Stimulated activated CD8-positive, alpha-beta memory T cell treated with anti-CD3 and anti-CD28 coated beads, Interleukin-12 subunit alpha, Interleukin-12 subunit beta, amount 100 ng/mL, for 1 hour (primary cell): ENCODE data around the gene CHCHD5.
"Not testable (repeated sequence)": the region's sequence is repeated elsewhere in the genome, so short reads cannot be mapped to it uniquely, and the experiment has no call there.

Source experiments
- DNase-seq: peaks from one replicate; pipeline ENCODE4 v3.0.0-alpha.2; 2020; ENCODE audit warnings: low read depth

CHCHD5 gene, protein sequence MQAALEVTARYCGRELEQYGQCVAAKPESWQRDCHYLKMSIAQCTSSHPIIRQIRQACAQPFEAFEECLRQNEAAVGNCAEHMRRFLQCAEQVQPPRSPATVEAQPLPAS

DNA sequence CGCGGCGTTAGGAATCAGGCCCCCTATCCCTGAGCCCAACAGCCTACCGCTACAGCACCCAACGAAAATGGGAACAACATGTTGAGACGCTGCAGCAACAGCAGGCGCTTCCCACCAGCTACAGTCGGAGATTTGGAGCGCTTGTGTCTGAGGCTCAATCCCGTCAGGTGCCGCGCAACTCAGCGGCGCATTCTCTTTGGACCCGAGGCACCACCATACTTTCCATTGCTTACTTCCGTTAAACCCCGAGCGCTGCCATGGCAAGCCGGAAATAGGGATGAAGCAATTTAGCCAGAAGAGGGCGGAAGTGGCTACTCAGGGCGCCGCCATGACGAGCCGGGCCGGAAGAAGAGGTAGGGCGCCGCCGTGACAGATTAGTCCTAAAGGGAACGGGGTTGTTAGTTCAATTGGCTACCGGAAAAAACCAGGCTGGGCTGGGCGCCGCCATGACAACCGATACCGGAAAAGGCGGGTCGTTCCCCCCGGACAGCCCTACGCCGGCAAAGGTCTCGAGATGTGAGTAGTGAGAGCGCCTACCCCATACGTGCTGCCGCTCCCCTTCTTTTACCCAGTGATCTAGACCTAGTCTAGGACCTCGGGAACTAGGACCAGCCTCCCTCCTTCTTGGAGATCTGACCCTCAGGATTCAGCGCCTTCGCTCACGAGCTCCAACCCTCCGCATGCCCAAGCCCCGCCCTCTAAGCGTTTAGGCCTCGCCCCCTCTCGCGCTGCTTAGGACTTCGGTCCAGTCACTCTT is at the start of gene CHCHD5:
CHCHD5 (plus strand) TSS at position 476 of the 757 bp plus-strand sequence; CDS start at position 515, 39 bp downstream.
- peak; percentile 87 for DNase-seq

DNA sequence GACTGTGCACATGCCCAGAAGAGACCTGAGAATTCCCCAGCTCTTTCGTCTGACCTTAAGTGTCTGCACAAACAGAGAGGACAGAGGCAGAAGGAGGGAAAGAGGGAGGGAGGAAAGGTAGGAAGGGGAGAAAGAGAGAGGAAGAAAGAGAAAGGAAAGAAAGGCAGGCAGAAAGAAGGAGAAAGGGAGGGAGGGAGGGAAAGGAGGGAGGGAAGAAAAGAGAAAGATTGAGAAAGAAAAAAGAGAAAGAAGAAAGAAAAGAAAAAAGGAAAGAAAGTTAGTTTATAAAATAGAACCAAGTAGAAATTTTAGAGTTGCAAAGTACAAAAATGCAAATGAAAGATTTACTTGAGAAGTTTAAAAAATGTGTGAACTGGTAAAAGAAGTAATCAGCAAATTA is 49.6 kb upstream of the CHCHD5 start:
- DNase-seq = no peak

DNA sequence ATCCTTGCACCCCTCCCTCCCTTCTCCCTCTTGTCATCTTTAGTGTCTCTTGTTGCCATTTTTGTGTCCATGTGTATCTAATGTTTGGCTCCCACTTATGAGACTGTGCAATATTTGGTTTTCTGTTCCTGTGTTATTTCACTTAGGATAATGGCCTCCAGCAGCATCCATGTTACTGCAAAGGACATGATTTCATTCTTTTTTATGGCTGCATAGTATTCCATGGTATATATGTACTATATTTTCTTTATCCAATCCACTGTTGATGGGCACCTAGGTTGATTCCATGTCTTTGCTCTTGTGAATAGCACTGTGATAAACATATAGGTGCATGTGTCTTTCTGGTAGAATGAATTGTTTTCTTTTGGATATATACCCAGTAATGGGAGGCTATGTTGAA is 47.7 kb upstream of the CHCHD5 start:
- not testable (repeated sequence) for DNase-seq

DNA sequence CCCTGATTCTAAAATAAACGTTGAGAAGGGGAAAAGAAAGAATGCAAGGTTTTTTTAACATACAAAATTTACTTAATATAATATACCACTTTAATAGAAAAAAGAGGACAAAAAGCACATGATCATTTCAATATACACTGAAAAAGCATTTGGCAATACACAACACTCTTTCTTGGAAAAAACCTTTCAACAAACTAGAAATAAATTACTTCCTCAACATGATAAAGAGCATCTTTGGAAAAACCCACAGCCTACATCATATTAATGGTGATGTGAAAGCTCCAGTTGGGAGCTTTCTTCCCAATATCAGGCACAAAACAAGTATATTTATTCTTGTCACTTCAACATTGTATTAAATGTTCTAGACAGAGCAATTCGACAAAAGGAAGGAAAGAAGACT is 45.1 kb upstream of the CHCHD5 start:
- DNase-seq = no peak

DNA sequence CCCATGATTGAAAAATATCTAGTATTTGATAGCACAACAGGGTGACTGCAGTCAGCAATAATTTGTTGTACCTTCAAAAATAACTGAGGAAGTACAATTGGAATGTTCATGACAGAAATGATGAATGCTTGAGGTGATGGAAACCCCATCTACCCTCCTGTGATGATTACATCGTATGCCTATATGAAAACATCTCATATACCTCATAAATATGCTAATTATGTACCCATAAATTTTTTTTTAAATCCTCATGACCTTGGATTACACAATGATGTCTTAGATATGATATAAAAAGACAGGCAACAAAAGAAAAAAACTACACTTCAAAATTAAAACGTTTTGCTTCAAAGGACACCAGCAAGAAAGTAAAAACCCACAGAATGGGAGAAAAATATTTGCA is 43.5 kb upstream of the CHCHD5 start:
- no peak for DNase-seq

DNA sequence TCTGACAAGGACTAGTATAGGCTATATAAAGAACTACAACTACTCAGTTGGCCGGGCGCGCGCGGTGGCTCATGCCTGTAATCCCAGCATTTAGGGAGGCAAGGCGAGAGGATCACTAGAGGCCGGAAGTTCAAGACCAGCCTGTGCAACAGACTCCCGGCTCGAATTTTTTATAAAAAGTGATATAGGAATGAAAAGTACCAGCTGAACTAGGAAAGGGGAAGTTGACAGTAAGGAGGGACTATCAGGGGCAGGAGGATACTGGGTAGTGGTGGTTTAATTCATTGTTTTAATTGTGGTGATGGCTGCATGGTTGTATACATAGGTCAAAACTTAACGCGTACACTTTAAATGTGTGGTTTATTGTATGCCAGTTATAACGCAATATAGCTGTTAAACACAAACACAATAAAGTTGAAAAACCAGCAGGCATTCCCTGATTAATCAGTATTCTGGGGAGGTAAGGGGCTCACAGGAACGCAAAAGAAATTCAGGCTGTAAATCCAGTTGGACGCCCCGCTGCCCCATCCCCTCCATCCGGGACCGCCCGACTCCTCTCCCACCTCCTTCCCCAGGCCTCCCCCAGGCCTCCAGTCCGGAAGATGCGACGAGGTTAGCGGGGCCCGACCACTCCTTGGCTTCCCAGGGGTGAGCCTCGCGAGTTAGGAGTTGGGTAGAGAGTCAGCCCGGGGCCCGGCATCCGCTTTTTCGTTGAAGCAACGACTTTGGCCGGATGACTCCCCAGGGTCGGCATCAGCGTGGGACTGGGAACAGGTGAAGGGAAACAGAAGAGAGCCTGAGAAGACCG is 42.9 kb upstream of the CHCHD5 start:
- peak; percentile 45 for DNase-seq

DNA sequence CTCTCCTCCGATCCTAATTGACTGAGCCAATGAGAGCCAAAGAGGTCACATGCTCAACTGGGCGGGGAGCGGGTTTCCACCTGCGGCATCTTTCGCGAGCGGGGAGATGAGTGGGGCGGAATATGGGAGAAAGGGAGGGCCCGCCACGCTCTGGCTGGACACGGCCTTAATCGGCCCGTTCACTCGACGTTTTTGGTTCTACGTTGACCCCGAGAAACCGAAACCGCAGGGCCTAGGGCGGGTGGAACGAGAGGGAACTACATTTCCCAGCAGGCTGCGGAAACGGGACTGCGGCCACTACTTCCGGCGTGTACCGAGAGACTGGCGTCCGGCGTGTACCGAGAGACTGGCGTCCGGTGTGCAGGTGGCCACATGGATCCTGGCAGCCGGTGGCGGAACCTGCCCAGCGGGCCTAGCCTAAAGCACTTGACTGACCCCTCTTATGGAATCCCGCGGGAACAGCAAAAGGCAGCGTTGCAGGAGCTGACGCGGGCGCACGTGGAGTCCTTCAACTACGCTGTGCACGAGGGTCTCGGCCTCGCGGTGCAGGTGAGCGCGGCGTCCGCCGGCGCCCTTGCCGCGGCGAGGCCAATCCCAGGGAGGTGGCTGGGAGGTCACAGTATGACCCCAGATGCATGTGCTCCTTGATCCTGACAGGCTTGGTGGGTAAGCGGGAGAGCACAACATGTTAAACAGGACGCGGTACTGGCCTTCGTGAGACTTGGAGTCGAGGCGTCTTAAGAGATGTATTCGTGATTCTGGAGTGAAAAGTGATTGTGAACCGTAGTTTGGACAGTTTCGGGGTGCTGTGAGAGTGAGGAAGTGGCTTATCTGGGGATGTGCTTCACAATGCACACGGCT is 42.1 kb upstream of the CHCHD5 start, which contains the start of gene POLR1B:
POLR1B (plus strand) TSS at position 343 of the 861 bp plus-strand sequence; CDS start at position 373, 30 bp downstream.
- DNase-seq = peak; percentile 57

DNA sequence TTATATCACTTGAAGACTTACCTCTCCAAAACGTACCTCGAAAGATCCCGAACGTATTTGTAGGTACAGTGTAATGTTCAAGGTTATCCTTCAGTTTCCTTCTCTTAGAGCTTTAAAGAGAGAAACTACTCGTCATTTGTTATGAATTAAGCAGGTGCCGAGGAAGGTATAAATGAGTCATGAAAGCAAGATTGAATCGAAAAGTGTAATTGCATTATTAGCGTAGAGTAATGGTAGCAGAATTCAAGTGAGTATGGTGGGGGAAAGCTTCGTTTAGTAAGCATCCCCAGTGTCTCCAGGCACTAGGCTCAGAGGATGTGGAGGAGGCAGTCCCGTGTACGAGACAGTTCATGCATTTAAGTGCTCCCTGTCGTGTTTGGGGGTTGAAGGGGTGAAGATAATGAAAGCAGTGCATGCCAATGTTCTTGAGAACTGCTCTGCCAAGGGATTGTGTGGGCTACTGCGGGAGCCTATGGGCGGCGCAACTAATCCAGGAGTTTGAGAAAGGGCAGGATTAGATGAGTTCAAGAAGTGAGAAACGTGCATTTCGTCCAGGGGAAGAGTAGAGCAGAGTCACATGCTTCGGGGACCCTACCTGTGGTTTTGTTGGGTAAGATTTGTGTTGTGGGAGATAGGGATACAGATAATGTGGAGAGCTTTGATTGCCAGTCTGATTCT is 41.3 kb upstream of the CHCHD5 start:
- DNase-seq = no peak

DNA sequence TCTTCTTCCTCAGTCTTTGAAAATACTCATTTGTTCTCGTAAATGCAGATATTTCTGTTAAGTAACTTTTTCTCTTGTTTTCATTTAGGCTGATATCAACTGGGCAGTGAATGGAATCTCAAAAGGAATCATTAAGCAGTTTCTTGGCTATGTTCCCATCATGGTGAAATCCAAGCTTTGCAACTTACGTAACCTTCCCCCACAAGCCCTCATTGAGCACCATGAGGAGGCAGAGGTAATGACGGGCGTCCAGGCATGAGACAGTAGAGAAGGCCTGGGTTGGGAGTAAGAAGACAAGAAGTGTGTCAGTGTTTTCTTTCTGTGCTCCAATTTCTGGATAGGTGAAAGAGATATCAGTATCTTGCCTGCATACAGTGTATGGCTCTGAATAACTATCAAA is 37.1 kb upstream of the CHCHD5 start:
- DNase-seq = no peak

DNA sequence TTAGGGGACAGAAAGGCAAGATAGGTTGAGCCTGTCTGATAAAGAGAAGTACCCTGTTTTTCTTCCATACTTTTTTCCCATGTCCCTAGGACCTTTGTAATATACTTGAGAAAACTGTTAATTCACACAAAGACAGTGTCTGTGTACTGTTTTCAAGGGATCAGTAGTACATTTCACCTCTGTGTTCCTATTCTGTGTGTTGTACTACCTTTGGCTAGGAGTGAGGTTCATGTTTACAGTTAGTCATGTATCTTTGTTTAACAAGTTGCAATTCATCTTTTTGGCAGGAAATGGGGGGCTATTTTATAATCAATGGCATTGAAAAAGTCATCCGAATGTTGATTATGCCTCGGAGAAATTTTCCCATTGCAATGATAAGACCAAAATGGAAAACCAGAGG is 35.4 kb upstream of the CHCHD5 start:
- no peak for DNase-seq

DNA sequence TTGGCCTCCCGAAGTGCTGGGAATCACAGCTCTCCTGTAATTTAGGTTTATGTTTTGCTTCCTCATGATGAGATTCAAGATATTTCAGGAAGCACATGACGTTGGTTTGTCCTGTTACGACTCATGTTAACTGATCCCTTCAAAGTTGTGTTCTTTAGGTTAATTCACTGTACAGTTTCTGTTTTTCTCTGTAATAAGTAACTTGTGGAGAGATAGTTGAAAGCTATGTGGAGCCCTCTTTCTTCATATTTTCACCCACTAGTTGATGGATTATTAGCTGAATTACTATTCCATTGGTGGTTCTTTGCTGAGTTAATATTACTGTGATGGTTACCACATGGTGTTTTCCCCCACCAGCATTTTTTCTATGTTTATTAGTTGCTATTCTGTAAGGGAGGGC is 18.3 kb upstream of the CHCHD5 start:
- DNase-seq = no peak

DNA sequence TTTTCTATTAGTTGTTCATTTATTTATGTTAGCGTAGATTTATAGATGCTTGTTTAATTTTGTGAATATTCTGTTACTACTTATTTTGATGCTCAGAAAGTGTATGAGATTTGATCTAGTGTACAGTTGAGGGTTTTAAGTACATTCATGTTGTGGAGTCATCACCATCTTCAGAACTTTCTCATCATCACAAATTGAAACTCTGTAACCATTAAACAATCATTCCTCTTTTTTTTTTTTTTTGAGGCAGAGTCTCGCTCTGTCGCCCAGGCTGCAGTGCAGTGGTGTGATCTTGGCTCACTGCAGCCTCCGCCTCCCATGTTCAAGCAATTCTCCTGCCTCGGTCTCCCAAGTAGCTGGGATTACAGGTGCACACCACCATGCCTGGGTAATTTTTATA is 17.9 kb upstream of the CHCHD5 start:
- not testable (repeated sequence) for DNase-seq

DNA sequence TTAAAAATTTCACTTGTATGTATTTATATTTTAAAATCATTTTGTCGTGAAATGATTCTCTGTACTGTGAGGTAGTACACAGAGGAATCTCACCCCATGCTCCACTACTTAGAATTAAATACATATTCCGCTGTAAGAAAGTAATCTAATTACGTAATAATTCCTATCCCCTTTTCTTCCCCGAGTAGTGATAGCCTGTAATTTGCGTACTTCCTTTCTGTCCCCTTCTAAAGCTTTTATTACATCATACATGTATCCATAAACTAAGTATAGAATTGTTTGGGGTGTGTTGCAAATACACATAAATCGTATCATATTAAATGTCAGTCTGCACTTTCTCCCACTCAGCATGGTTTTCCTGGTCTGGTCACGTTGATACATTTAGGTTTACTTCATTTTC is 12.4 kb upstream of the CHCHD5 start:
- no peak for DNase-seq

DNA sequence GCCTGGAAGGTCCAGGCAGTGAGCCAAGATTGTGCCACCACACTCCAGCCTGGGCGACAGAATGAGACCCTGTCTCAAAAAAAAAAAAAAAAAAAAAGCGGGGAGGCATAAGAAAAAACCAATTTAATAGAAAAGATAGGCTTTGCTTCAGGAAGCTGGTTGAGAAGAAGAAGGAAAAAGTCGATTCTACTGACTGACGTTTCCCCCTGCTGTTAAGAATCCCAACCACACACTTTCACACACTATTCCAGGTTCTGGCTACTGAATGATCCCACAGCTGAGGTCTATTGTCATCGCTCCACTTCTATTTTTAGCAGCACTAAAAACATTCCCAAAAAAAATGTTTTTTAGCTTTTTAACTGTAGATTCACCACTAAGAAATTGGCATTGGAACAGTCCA is 6.7 kb upstream of the CHCHD5 start:
- no peak for DNase-seq

DNA sequence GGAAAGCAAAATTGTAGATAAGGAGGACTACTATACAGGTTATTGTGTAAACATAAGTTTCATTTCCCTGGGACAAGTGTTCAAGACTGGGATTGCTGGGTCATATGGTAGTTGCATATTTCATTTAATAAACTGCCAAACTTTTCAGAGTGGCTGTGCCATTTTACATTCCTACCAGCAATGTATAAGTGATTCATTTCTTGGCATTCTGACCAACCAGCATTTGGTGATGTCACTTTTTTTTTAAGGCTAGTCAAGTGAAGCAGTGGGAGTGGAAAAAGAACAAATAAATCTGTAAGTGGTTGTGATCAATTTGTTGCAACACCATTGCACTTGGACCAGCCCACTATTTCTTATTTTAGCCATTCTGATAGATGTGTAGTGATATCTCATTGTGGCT is 5.2 kb upstream of the CHCHD5 start:
- no peak for DNase-seq

DNA sequence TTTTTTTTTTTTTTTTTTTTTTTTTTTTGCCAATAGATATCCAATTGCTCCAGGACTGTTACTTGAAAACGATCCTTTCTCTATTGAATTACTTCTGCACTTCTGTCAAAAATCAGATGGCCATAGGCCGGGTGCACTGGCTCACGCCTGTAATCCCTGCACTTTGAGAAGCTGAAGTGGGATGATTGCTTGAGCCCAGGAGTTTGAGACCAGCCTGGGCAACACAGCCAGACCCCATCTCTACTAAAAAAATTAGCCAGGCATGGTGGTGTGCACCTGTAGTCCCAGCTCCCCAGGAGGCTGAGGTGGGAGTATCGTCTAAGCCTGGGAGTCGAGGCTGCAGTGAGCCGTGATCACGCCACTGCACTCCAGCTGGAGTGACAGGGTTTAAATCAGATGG is 4.3 kb upstream of the CHCHD5 start:
- no peak for DNase-seq

DNA sequence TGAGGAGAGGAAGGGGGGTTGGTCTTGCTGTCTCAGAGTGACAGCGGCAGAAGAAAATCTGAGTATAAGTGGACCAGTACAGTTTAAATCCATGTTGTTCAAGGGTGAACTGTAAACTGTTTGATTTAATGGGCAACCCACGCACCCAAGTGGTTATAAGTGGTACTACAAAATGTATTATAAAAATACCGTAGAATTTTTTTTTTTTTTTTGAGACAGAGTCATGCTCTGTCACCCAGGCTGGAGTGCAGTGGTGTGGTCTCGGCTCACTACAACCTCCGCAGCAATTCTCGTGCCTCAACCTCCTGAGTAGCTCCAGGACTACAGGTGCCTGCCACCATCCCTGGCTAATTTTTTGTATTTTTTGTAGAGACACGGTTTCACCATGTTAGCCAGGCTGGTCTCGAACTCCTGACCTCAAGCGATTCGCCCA is 2.1 kb upstream of the CHCHD5 start:
- DNase-seq = peak; percentile 14

DNA sequence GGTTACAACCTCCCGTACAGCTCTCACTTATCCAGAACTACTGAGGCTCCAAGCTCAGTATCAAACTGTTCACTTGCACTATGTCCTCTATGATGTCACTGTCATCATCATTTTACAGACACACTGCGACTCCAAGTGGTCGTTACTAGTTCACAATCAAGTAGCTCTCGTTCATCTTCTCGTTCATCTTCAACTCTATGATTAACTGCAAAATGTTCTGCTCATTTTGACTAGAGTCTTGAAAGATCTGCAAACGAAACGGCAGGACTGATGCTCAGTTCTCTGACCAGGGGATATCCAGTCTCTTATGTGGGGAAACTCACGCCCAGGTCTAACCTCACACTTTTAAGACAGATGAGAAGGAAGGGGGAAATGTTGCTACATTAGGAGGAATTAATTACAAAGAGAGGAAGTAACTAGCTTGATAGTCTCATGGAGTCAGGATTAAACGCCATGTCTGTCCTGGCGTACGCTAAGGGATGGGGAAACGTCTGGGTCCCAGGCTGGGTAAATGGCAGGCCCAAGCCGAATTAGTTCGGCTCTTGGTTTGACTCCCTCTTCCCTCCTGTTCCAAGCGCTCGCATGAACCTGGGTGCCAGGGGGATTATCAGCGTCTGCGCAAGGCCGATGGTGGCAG is 794 bp upstream of the CHCHD5 start:
- no peak for DNase-seq

DNA sequence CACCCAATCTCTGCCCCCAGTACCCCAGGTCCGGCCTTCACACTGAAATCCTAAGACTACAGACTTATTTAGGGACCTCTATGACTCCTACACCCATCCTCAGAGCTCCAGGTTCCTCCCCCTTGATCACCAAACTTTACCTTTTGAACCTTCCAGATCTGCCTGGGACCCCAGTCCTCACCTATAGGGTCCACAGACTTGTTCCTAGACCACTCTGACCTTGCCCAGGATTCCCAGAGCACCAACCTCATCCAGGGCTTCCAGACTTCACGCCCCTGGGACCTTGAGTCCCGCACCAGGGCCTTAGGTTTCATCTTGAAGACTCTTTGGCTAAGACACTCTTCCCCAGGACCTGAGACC is 462 bp downstream of the CHCHD5 start:
- DNase-seq = no peak

DNA sequence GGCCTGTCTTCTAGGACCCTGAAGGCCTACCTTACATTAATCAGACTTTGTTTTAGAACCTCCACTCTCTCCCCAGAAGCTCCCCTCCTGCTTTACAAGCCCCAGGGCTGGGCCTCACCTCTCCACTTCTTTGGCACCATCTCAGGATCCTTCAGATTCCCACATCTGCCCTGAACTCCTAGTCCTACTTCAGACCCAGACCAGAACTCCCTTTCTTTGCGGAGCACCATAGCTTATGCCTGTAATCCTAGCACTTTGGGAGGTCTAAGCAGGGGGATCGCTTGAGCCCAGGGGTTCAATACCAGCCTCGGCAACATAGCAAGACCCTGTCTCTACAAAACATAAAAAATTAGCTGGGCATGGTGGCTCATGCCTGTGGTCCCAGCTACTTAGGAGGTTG is 991 bp downstream of the CHCHD5 start:
- DNase-seq = no peak

DNA sequence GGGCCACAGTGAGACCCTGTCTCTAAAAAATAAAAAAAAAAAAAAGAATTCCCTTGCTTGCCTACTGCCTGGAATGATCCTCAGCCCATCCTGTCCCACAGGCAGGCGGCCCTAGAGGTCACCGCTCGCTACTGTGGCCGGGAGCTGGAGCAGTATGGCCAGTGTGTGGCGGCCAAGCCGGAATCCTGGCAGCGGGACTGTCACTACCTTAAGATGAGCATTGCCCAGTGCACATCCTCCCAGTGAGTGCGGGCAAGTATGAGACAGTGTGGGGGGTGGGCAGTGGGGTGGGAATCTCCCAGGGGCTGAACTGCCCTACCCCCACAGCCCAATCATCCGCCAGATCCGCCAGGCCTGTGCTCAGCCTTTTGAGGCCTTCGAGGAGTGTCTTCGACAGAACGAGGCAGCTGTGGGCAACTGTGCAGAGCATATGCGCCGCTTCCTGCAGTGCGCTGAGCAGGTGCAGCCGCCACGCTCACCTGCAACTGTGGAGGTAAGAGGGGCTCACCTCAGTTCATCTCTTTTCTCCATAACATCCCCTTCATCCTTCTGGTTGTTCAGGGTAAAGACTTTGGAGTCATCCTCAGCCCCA is 1.6 kb downstream of the CHCHD5 start:
- DNase-seq = no peak
